Measurements from ENCODE around the gene LBHD1.
"Not testable (repeated sequence)": the region's sequence is repeated elsewhere in the genome, so short reads cannot be mapped to it uniquely, and the experiment has no call there.

LBHD1 gene

DNA sequence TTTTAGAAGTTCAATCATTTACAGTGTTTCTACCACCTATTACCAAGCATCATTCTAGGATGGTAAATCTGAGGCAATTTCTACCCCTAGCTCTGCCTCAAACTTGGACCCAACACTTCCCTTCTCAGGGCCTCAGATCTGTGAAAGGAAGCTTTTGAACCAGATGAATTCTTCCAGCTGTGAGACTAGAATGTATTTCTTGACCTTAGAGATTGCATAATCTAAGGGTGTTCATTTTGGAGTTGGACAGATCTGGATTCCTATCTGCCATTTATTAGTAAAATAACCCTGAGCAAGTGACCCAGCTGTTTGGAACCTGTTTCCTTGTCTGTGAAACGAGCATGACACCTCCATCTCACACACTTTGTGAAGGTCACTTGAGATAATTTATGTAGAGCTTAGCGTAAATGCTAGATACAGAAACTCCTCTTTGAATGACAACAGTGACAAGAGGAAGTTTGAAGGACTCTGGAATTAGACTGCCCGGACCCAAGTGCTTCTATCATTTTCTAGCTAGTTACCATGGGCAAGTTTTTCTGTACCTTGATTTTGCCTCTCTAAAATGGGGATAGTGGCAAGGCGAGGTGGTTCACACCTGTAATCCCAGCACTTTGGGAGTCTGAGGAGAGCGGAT is 15.2 kb downstream of the LBHD1 start:
- DNase-seq: no peak

DNA sequence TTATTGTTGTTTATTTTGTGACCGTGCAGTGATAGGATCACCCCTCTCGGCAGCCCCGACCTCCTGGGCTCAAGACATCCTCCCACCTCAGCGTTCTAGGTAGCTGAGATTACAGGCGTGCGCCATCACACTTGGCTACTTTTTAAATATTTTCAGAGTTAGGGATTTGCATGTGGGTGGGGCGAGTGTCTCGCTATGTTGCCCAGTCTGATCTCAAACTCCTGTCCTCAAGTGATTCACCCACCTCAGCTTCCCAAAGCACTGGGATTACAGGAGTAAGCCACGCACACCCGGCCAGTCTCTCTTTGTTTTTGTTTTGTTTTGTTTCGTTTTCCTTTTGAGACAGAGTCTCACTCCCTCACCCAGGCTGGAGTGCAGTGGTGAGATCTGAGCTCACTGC is 17.8 kb downstream of the LBHD1 start:
- no peak for DNase-seq

DNA sequence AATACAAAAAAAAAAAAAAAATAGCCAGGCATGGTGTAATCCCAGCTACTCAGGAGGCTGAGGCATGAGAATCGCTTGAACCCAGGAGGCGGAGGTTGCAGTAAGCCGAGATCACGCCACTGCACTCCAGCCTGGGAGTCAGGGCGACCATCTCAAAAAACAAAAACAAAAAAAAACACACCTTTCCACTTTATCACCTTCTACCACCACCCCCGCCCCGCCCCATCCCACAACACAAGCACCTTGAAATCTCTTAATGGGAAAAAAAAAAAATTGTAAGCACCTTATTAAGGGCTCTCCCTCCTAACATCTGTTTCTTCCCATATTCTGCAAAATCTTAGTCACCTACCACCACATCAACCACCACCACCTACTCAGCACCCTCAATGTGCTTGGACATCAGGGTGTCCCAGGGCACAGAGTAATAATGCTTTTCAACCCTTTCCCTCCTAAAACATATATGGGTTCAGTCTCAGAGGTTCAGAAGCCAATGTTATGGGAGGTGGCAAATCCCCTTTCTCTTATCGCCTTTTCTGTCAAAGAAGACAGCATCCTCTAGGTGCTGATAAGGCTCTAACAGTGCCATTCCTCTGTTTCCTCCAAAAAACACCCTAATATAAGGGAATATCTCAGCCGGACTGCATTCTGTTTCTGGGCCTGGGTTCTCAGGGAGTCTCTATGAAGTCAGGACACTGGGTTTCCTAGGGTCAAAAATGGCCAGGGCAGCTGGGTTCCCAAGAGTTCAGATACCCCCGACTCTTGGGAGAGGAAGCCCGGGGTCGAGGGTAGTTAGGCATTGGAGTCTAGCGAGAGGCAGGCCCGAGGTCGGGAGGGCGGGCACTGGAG is 19.7 kb downstream of the LBHD1 start:
- no peak for DNase-seq

DNA sequence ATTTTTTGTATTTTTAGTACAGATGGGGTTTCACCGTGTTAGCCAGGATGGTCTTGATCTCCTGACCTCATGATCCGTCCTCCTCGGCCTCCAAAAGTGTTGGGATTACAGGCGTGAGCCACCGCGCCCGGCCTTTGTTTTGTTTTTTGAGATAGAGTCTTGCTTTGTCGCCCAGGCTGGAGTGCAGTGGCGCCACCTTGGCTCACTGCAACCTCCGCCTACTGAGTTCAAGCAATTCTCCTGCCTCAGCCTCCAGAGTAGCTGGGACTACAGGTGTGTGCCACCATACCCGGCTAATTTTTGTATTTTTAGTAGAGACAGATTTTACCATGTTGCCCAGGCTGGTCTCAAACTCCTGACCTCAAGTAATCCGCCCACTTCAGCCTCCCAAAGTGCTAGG is 21.8 kb downstream of the LBHD1 start:
- not testable (repeated sequence) for DNase-seq

DNA sequence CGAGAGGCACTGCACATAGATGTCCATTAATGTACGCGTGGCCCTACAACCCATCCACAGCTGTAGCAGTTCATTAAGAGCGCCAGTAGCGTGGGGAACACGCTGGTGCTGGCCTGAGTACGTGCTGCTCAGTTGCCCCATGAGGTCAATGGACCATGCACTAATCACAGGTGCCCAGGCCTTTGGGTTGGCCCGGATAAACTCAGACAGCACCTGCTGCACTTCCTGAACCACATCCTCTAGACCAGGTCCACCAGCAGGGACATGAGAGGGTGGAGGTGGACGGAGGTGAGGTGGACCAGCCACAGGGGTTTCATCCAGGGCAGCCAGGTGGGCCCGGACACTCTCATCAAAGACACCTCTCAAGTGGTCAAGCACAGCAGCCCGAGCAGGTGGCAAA is 22.6 kb downstream of the LBHD1 start:
- no peak for DNase-seq

DNA sequence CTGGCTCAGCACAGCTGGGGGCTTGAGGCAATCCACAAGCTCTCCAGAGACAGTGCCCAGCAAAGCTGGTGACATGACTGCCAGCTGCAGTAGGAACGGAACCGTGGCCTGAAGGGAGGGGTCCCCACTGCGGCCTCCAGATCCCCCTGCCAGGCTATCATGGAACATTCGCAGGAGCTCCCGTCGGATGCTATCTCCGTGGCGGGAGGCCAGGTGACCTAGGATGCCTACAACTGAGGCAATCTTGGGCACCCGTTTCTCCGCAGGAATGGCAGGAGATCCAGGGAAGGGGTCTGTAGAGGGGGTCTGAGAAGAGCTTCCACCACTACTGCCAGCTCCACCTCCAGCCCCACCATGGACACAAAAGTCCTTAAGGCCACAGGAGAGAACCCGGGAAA is 23.1 kb downstream of the LBHD1 start:
- no peak for DNase-seq

DNA sequence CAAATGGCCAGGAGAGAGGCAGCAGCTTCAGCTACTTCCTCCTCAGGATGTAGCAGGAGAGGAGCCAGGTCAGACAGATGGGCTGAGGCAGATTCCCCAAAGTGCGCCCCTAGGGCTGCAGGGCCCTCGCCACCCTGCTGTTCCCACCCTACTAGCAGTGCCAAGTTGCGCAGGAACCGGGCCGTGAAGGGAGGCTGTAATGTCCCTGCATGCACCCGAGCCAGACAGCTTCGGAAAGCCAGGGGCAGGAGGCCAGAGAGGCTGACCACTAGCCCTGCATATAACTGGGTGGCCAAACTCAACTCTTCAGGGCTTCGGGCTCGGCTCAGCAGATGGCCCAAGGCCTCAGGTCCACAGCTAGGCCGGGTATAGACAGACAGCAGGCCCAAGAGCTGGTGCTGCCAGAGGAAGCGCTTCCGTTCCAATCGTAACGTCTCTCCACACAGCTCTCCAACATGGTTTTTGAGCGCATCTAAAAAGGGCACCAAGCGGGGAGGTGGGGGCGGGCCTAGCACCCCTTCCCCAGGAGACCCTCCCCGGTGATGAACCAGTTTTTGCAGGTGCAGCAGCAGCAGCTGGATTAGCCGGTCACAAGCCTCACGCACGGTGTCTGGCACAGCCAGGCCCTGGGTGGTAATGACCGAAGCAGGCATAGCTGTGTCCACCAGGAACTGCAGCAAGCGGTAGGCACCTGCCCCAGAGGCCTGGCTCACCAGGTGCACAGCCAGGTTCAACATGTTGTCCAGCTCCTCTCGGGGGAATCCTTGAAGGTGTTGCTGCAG is 23.7 kb downstream of the LBHD1 start:
- DNase-seq: no peak

DNA sequence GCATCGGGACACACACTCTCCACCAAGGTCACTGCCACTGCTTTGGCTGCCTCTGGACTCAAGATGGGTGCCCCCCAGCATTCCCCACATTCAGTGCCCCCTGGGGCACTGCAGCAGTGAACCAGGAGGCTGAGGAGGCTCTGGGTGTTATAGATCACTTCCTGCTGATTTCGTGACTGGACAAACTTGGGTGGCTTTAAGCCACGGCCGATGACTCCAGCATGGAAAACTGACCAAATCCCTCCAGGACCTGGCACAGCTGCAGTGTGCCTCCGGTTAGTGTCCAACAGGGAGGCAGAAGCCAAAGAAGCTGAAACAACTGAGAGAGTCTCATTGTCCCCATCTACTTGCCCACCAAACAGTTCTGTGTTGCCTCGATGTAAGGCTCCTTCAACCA is 24.5 kb downstream of the LBHD1 start:
- no peak for DNase-seq

DNA sequence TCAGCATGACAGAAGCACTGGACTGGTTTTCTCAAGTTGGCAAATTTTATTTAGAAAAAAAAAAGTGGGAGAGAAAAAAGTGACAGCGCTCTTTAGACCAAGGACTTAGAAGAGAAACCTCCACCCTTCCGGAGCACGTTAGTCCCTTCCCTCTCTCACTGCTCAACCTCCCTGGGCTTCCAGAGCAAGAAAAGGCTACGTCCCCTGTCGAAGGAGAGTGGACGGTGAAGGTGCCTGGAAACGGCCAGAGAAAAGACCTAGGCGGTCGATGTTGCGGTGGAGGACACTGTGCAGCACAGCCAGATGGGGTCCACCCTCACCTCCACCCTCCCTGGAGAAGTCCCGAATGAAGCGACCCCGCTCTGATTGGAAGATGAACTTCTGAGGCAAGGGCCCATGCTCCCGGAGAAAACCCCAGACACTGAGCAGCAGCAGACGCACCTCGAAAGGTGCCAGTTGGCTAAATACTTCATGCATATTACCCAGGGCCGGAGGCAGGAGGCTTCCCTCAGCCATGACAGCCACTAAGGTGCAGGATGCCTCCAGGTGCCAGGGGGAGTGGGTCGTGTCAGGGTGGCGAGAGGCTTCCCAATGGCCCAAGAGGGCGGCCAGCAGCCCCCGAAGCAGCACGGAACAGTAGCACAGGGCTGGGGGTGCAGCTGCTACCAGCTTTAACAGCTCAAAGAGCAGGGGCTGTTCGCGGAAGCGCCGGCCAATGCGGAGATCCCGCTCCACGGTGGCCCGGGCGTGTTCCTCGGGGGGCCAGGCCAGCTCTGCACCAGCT is 25.1 kb downstream of the LBHD1 start:
- DNase-seq: no peak

DNA sequence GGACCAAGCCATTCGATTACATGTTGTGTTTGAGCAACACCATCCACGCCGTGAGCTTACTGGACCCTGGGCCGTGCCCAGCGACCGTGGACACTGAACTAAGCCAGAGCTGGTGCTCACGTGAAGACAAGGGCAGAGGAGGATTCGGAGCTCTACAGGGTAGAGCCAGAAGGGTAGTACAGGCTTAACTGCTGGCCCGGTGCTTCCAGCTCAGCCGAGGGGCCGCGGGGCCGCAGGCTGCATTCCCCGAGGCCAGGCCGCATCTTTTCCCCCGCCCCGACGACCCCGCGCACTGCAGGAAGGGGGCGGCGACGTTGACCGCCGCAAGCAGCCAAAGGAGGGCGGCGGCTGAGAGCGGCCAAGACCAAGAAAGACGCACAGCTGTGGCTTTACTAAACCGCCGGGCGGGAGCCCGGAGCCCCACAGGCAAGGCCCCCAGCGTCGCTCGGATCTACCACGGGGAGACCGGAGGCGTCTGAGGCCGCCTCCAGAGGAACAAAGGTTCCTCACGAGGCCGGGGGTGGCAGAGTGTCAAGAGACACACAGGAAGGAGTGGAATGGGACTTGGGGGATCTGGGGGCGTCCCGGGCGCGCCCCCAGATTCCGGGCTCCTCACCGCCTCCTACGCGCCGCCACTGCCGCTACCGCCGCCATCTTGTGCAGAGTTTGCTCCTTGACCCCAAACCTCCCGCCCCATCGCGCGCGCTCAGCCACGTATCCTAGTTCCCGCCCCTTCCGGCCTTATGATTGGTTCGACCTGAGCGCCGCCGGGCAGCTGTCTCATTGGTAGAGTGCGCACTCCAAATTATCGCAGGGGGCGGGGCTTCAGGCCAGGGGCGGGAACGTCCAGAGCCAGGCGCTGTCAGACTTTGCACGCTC is 25.9 kb downstream of the LBHD1 start, which contains the start of gene GANAB:
Gene GANAB (minus strand): TSS at position 668 of the 879 bp plus-strand sequence. CDS start 14 bp downstream, at position 654.
- peak; percentile 99 for DNase-seq

DNA sequence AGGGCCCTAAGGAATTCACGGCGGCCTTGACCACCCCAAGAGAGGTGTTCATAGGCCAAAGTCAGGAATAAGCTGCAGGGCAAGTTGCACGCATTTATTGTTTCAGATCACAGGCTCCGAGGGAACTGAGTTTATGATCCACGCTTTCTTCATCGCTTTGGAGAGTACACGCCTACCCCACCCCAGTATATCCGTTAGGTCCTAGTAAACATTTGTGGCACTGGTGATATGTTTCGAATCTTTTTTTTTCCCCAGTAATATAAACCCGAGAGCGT is 26.5 kb downstream of the LBHD1 start:
- peak; percentile 13 for DNase-seq

DNA sequence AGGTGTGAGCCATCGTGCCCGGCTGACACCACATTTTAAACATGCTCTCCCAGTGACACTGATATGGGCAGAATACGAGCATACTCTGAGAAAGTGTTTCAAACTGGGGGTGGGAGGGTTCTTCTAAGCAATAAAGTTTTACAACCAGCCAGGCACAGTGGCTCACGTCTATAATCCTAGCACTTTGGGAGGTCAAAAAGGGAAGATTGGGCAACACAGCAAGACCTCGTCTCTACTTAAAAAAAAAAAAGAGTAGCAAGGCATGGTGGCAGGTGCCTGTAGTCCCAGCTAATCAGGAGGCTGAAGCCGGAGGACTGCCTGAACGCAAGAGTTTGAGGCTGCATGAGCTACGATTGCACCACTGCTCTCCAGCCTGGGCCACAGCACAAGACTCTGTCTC is 27.8 kb downstream of the LBHD1 start:
- DNase-seq: no peak

DNA sequence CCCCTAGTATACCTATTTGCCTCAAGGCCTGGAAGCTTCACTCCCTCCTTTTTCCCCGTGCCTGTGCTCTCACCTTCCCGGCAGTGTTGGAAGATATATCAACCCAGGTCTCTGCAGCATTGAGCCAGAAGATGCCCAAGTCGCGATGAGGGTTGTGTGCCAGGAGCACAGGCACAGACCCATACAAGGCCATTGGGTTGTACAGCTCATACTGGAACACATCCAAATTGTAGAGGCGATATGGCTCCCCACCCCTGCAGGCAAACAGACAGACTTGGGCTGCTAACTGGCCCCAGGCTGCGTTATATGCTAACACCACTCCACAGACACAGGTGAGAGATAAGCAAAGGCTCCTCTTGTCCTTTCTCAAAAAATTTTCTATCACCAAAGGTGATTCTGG is 39.6 kb downstream of the LBHD1 start:
- no peak for DNase-seq

DNA sequence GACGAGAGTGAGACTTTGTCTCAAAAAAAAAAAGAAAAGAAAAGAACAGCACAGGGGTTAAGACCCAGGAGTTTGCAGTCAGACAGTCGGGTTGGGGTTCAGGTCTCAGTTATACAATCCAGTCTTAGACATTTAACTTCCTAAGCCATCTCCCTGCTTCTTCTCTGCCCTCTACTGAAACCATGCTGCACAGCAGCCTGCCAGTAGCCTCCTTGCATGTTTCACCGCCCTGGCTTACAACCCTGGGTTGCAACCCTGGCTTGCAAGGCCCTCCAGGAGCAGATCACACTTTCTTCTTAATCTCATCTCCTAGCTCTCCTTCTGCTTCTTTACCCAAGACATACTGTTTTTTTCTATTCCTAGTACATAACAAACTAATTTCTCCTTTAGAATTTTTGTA is 44.4 kb downstream of the LBHD1 start:
- DNase-seq: no peak

DNA sequence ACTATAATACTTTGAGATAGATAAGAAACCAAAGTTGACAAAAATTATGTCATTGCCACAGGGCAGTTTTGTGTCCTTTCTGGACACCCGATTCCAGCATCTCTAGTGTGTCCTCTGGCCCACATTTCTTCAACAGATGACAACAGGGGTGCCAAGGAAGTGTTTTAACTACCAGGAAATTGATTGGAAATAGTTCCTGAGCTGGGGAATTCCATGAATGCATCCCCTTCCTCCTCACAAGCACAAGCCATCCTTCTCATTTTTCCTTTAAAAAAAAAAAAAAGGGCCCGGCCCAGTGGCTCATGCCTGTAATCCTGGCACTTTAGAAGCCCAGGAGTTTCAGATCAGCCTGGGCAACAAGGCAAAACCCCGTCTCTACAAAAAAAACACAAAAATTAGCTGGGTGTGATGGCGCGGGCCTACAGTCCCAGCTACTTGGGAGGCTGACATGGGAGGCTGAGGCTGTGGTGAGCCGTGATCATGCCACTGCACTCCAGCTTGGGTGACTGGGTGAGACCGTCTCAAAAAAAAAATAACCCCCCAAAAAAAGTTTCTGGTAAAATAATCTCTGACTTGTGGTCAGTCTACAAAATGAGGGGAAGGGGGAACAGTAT is 49.5 kb downstream of the LBHD1 start:
- DNase-seq: no peak

DNA sequence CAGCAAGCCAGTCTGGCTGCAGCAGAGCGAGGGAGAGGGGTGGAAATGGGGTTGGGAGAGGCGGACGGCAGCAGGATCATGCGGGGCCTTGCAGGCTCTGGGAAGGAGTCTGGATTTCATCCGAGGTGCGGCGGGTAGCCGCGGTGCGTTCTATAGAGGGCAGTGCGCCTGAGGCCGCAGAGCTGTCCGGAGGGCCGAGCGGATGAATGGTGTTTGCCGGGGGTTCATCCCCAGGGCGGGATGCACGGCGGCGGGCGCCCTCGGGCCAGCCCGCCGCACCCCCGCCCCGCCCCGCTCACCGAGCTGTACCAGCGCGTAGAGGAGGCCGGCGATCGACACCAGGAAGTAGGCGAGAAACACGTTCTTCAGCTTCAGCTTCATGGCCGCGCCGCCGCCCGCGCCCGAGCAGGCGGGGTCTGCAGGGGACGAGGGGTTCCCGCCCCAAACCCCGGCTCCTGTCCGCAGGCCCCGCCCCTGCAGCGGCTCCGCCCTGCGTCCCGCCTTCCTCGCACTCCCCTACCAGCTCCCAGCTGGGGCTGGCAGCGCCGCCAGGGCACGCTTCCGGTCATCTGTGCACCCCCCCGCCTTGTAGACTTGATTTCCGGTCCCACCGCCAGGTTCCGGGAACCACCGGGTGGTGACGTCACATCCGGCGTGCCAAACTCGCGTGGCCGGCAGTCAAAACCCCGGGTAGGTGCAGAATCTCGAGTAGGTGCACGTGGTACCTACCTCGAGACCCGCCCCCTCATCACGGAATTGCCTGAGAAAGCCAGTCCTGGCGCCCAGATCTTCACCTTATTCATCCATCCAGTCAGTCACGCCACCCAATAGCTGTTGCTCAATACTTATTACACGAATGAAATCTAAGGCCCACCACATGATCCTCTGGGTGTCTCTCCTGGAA is 50.2 kb downstream of the LBHD1 start, which contains the start of gene B3GAT3:
Gene B3GAT3 (minus strand): TSS at position 420 of the 904 bp plus-strand sequence. CDS start 39 bp downstream, at position 381.
- peak; percentile 99 for DNase-seq

DNA sequence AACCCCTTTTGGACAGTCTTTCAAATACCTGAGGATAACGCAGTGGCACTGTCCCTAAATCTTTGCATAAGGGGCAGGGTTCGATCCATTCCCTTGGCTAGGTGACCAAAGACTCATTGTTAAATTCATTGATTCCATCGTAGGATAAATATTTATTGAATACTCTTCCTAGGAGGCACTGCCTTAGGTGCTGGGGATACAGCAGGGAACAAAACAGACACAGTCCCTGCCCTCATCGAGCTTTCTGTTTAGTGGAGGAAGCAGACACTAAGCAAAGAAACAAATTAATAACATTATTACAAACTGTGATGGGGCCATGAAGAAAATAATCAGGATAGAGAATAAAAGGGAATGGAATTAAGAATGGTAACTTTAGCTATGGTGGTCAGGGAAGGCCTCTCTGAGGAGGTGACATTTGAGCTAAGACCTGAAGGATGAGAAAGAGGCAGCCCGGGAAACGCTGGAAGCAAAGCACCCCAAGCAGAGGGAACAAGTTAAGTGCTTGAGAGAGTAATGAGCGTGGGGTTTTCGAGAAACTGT is 51.0 kb downstream of the LBHD1 start:
- no peak for DNase-seq

DNA sequence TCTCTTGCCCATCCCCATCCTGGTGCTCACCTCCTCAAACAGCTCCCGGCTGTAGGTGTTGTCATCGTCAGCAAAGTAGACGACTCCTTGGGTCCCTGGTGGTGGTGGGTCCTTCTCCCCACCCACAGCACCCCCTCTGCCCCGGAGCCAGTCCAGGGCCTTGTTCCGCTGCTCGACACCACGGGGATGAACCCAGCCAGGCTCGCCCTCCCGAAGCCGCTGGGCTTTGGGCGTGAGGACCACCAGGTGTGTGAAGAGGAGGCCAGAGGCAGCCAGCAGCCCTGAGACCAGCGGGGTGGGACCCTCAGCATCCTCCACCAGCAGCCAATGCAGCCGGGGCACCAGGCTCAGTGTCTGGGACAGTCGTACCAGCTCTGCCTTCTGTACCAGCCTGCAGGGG is 55.1 kb downstream of the LBHD1 start:
- not testable (repeated sequence) for DNase-seq

DNA sequence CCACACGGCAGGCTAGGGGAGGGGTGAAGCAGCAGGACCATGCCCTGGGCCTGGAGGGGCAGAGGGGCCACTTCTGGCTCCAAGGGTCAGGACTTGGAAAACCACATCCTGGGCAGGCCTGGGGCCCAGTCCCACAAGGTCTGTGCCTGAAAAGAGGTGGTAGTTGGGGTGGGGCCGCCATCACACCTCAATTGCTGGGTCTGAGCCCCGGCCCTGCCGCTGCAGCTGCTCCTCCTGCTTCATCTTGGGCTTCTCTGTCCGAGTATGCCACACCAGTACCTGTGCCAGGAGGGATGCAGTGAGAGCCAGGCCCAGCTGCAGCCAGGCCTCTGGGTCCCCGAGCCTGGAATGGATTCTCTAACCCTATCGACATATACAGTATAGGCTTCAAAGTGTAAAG is 56.5 kb downstream of the LBHD1 start:
- no peak for DNase-seq

DNA sequence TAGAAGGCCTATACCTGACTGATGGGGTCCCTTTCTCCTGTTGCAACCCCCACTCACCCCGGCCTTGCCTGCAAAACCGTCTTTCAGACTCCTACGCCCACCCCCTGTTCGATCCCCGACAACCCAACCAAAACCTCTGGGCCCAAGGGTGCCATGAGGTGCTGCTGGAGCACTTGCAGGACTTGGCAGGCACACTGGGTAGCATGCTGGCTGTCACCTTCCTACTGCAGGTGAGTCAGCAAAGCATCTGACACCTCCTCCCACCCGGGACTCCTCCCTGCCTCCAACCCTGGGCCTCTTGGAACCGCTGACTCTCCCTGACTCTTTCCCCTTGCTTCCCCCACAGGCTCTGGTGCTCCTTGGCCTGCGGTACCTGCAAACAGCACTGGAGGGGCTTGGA is 57.8 kb downstream of the LBHD1 start:
- DNase-seq: no peak
